Stimulated activated CD4-positive, alpha-beta T cell treated with anti-CD3 and anti-CD28 coated beads, TNF-alpha, amount 100 ng/mL, for 24 hours (primary cell): ENCODE results near the gene ASXL1.
"Not testable (repeated sequence)": the region's sequence is repeated elsewhere in the genome, so short reads cannot be mapped to it uniquely, and the experiment has no call there.

ENCODE experiments used
- DNase-seq, 3 experiments: peaks; one replicate each; pipeline ENCODE4 v3.0.0-alpha.2; 2020; ENCODE audit warnings: low read depth in 3 of 3

ASXL1 gene

DNA sequence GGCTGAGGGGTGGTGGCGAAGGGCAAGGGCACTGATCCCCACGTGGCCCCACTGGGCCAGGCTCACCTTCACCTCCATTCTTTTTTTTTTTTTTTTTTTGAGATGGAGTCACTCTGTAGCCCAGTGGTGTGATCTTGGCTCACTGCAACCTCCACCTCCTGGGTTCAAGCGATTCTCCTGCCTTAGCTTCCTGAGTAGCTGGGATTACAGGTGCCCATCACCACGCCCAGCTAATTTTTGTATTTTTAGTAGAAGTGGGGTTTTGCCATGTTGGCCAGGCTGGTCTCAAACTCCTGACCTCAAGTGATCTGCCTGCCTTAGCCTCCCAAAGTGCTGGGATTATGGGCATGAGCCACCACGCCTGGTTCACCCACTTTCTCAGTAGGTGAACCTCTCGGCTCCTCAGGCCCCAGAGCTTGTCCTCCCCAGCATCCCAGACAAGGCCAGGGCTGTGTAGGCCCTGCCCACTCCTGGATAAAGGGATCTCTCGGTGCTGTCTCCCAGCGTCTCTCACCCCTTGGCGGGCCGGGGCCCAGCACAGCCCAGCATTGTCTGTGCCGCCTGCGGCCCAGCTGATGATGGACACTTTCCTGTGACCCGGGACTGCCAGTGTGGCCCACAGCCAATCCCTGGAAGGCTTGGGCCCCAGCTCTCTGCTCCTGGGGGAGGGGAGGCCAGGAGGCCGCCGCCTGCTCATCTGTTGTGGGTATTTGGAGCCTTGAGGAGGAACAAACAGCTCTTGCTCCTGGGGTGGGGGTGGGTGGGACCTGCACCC is 108.0 kb downstream of the ASXL1 start:
- not testable (repeated sequence) for DNase-seq

DNA sequence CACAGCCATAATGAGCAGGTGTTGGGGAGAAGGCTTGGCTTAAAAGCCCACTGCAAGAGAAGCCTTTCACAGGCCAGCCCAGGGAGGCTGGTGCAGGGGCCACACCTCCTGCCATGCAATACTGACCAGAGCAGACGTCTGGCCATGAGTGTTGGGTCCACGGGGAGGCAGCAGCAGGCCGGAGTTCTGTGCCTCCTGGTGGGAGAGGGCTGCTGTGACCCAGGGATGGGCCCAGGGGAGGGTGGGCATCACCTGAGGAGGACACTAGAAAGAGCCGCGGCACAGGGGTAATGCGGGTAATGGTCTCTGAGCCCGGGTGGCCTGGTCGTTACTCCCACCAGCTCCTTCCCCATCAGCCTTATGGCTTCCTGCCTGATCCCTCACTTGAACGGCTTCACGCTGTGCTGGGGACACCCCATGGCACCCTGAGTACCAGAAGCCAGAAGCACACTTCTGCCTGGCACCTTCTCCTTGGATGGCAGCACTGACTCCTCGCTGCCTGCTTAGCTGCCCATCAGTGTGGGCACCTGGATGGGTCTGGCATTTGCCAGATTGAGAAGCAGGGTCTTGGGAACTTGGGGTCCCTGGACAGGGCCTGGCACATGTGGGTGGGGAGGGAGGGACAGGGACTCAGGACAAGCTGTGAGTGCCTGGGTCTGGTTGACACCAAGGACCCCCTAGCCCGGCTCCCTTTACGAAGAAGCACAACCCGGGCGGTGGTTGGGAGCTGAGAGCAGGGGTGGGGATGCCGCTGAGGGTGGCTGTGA is 108.8 kb downstream of the ASXL1 start:
- DNase-seq: no peak

DNA sequence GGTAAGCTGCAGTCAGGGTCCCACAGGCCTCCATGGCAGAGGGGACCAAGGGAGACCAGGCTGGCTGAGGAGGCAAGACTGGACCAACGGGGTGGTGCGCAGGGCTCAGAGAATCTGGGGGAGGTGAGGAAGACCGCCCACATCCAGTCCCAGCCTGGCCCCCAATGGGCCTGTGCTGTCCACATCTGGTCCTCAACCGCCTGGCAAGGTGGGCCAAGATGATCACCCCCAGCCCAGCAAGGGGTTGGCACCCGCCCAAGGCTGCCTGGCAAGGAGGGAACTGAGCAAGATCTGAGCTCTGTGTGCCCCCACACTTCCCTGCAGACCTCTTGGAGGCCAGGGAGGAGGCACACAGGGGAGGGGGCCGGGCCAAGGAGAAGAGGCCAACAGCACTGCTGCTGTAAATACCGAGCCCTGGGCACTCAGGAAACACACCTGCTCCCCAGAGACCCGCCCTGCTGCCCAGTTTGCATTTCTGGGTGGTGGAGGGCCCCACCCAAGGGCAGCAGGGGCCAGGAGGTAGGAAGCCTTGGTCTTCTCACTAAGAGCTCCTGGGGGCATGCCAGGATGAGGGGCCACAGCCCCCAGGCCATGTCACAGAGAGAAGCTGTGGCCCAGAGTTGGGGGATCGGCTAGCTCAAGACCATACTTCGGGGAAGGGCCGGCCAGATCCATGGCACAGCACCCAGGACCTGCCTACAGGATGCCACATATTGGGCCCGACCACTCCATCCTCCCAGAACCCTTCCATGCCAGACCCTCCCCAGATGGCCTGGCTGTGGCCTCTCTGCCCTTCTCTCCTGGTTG is 109.6 kb downstream of the ASXL1 start:
- no peak for DNase-seq

DNA sequence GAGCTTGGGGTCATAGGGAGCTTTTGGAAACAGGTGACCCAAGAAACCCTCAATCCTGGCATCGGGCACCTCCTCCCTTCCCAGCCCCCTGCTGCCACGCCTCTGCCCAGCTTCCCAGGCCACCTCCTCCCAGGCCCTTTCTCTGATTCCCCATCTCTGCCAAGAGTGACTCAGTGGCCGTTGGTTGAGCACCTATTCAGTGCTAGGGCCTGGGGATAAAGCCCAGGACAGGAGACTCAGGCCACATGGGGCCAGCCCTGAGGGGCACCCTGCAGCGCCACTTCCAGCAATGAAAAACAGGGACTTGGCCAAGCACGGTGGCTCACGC is 110.1 kb downstream of the ASXL1 start:
- DNase-seq: no peak

DNA sequence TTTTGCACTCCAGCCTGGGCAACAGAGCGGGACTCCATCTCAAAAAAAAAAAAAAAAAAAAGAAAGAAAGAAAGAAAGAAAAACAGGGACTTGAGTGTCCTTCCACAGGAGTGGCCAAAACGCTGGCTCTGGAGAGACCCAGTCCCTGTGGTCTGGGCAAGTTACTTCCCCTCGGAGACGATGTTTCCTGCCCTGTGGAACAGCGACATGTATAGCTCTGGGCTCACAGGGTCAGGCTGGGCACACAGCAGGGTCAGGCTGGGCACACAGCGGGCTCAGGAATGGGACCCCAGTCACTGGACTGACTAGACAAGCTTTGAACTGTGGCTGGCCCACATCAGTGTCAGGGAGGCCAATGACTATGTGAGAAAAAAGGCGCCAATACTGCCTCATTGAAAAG is 110.7 kb downstream of the ASXL1 start:
- DNase-seq: no peak

DNA sequence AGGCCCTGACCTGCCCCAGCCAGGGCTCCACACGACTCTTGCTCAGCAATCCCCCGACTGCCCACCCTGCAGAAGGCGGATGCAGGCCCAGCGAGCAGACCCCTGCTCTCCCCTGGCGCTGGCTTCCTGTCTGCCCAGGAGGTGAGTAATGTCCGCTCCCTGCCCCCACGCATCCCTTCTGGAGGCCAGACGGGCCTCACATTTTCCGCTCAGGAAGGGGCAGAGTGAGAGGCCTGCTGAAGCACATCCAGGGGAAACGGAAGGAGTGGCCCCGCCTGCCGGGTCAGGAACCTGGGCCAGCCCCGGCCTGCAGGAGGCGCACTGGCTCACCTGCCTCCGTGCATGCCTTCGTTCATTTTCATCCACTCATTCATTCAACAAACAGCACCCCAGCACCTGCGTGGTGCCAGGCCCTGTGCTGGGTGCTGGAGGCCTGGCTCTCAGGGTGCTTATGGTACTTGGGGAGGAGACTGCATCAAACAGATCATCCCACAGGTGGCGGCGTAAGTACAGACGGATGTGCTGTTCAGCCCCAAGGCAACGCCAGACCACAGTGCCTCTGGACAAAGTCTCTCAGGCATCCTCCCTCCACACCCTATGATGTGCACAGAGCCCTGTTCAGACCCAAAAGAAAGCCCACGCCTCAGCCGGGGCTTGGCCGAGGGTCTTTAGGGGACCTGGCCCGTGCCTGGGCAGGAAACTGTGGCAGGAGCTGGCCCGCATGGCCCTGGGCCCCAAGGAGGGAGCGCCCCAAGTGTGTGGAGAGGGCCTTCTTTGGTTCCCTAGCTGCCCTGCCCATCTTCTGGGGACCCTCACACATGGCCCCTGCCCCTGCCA is 112.1 kb downstream of the ASXL1 start:
- no peak for DNase-seq

DNA sequence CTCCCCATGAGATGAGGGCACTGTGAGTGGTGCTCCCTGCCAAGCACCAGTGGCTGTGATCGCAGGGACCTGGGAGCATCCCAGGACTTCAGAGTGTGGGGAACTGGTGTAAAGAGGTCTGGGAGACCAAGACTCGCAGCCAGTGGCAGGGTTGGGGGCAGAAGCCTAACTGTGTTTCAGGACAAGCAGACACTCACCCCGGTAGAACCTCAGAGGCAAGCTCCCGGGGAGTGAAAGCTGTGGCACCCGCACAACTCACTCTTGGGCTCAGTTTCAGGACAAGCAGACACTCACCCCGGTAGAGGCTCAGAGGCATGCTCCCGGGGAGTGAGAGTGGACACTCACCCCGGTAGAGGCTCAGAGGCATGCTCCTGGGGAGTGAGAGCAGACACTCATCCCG is 112.8 kb downstream of the ASXL1 start:
- DNase-seq: no peak

DNA sequence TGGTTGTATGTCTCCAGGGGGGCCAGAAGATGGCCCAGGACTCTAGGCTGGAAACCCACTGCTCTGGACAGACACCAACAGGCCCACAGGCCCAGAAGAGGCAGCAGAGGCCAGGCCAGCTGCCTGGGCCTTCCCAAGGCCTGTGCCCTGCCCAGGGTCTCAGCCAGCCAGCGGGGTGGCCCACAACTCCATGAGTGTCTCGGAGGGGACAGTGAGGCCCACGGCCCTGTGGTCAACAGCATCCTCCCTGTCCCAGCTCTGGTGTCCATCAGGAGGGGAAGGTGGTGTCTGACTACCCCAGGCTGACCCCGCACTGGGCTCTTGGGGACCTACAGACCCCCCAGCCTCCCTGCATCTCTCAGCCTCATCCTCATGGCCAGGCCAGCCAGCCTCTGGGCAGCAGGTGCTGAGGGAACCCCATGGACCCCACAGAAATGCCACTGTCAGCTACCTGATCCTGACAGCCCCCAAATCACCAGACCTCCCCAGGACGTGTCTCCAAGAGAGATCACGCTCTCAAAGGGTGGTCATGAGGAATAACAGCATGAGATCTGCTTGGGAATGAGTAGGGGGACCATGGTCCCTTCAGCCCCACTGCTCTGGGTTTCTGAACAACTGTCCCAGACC is 114.6 kb downstream of the ASXL1 start:
- DNase-seq: no peak

DNA sequence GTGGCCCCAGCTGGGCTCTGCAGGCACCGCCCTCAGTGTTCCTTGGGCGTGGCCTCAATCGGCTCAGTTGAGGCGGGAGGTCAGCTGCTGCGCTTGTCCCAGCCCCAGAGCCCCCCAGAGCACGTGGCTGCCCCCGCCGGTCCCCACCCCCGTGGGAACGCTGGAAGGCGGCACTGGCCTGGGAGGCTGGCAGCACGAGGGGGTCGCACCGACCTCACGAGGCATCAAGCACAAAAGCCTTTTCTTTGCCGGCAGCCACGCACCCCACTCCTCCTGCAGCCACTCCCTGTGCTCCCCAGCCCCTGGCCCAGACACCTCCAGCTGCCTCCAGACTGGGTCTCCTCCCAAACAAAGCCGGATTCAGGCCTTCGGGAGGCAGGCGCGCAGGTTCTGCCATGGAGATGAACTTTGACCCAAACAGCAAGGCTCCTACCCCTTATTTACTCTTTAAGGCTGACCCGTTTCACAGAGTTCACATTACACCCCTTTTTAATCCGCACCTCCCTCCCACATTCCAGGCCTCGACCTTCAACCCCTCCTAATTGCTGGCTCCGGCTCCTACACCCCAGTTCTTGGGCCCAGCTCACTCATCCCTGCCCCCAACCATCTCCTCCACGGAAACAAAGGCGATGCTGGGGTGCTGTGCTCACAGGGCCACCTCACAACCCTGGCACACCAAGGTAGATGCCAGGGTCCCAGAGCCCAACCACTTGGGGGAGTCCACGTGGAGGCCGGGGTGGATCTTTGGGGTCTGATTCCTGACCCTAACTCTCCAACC is 115.3 kb downstream of the ASXL1 start:
- no peak for DNase-seq

DNA sequence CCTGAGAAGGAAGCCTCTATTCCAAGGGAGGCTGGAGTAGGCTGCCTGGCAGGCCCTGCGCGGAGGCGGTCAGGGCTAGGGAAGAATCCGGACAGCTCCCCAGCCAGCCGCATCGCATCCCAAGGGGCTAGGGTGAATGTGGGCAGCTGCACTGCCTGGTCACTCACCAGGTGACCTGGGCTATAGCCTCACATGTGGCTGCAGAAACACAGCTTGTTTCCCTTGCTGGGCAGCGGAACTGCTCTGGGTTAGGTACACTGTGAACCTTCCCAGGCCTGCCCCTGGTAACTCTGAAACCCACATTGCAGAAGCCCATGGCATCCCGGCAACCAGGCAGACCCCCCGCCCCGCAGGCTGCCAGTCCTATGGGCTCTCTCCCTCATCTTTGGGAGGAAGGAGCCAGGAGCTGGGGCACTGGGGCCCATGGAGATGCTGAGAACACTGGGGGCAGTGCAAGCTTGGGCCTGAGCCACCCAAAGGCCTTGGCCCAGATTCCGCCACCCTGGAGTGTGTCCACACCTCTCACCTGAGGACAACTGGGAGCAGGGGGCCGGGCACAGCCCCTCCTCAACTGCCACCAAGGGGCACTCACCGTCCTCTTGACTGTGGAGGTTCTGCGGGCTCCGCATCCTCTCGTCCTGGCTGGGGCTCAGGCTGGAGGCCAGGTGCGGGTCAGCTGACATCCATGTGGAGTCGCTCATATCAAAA is 116.0 kb downstream of the ASXL1 start:
- DNase-seq: no peak

DNA sequence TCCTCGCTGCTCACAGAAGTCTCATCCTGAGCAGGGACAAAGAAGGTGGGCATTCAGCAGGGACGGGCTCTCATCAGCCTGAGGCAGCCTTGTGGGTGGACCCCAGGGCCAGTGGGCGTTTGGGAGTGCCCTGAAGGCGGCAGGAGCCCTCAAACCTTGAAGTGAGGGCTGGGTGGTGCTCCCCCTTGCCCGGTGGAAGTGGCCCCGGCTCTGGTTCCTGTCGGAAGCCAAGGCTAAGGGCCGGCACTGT is 116.5 kb downstream of the ASXL1 start:
- DNase-seq: no peak

DNA sequence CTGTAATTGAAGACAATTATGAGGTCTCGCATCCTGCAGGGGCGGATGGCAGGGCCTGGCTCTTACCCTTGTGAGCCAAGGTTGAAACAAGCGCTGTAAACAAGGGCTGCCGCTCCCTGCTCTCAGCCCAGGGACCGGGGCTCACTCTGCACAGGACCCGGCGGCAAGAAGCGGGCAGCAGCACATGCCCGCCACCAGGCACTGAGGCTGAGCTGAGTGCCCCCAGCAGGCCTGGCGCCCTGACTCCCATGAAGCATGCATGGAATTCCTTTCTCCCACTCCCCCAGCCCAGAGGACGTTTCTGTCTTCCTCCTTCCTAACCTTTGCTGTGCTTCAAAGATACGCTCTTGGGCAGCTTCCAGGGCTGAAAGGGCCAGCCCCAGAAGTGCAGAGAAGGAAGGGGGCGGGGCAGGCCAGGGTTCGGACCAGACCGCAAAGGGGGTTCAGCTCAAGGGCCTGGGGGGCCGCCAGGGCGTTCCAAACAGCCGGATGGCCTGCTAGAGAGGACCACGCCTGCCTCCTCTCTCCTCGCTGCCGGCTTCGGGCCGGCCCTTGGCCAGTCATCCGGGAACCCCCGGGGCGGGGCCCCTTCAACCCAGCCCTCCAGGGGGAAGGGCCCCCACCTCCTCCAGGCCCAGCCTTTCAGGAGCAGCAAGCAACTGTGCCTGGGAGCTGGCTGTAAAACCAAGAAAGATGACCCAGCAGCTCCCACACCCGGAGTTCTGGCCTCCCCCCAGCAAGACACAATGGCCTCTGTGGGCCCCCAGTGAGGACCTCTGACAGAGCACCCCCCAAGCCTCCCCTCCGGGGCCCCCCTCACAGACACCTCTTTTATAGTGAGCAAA is 117.1 kb downstream of the ASXL1 start:
- DNase-seq: no peak

DNA sequence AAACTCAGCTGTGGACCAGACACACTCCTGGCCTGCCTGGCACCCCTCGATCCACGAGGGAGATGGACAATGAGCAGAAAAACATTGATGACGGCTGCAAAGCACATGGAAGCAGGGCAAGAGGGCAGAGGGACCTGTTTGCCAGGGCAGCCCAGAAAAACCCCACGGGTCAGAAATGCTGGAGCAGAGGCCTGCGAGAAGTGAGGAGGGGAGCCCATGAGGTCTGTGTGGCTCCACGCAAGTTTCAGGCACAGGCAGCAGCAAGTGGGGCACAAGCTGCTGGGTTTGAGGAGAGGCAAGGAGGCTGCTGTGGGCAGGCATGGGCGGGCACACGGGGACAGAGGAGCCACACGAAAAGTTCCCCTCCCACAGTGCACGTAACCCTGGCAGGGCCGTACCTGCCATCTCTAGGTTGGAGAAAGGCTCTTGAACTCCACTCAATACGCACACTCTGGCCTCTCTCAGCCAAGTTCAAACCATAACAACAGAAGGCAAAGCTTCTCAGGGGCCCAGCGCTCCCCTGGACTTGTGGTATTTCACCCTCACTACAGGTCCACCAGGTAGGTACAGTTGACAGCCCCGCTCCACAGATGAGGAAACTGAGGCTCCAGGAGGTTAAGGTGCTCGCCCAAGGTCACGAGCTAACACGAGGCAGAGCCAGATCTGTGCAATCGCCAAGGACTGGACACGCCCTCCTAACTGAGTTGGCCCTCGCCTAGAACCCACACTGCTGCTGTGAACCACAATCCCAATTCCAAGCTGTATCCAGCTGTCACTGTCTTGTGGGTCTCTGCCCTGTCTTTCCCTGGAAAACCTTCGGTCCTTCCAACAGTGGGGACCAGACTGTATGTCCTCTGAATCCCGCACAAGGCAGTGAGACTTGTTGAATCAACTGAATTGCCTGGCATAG is 118.8 kb downstream of the ASXL1 start:
- no peak for DNase-seq

DNA sequence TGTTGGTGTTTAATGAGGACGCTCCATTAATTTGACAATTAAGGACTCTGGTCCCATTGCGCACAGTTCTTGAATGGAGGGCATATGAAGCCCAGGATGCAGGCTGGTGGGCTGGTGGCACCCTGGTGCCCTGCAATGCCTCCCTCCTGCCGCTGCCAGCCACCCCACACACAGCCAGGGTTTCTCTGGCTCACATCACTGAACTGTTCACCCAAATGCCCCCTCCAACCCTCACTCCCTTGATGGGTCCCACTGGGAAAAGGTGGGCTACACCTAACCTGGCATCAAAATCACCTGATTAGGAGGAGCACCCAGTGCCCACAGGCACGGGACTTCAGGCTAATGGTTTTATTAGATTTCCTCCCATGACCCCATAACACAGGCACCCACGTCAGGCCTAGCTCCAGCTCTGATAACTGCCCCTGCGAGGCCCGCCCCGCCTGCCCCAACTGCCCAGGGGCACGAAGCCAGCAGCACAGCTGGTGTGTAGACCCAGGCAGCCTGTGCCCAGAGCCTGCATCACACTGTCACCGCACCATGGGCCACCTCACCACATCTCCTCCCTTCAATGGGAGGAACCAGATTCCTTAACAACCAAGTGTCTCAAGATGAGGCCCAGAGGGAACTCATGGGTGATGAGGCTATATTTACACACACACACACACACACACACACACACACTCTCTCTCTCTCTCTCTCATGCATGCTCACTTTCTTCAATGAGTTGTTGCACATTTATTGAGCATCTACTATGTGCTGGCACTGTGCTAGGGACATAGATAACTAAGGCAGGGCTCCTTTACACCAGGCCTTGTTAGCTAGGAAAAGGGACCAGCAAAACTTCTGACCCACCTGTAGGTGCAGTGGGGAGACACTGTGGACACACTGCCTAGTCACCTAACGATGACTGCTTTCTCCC is 119.7 kb downstream of the ASXL1 start:
- DNase-seq: no peak

DNA sequence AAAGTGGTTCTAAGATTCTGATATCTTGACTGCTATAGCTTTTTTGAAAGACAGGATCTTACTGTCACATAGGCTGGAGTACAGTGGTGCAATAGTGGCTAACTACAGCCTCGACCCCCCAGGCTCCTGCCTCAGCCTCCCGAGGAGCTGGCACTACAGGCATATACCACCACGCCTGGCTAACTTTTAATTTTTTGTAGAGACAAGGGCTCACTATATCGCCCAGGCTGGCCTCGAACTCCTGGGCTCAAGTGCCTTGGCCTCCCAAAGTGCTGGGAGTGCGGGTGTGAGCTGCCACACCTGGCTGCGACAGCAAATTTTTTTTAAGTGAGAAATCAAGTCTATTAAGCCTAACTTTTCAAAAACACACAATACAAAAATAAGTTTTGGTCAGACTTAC is 120.4 kb downstream of the ASXL1 start:
- no peak for DNase-seq

DNA sequence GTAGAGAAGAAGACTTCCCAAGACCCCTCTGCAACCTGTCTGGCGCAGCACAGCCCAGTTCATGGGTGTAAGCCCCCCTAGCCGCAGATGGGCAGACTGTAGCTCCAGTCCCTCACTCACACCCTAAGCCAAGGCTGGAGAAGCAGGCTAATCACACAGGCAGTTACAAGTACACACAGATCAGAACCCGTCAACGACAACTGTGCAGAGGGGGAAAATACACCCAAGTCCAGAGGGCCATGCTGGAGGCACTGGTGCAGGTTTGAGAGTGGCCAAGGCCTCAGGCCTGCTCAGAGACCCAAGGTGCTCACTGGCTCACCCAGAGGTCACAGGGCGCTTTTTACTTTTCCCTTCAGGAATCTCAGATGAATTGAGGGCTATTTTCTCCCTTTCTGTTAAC is 120.9 kb downstream of the ASXL1 start:
- DNase-seq: no peak

DNA sequence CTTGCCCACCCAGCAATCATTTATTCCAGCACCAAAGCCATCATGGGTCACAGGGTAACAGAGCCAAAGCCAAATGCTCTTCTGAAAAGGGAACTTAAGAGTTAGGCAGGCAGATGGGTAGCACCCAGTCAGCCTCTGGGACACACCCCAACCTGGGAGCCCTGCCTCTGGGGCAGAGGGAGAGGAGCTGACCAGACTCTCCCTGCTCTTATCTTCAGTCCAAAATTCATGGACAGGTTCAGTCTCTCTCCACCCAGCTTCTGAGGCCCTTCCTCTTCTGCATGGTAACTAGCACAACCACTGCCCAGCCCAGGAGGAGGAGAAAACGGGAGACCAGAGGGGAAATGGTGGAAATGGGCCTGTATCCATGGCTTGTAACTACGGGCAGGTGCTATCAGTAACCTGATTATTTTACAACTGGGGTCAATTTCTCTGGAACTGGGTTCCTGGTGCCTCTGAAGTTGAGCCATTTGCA is 121.6 kb downstream of the ASXL1 start:
- no peak for DNase-seq
